HEK293T (cell line): ENCODE measurements around the gene SYMPK.

ENCODE experiments used
- ARNT ChIP-seq: fragments of 450-650 bp; IDR thresholded peaks from 2 replicates; pipeline ENCODE4 v1.6.1; 2017; ENCODE audit warnings: mild to moderate bottlenecking
- BHLHE40 ChIP-seq: fragments of 450-650 bp; IDR thresholded peaks from 2 replicates; pipeline ENCODE4 v1.6.1; 2016; ENCODE audit warnings: mild to moderate bottlenecking, moderate library complexity, borderline replicate concordance
- FOXA1 ChIP-seq: fragments of 450-650 bp; IDR thresholded peaks from 2 replicates; pipeline ENCODE4 v1.6.1; 2016; ENCODE audit warnings: mild to moderate bottlenecking
- FOXK2 ChIP-seq: fragments of 450-650 bp; IDR thresholded peaks from 2 replicates; pipeline ENCODE4 v1.6.1; 2016; ENCODE audit warnings: mild to moderate bottlenecking
- FOXM1 ChIP-seq: fragments of 450-650 bp; IDR thresholded peaks from 2 replicates; pipeline ENCODE4 v1.6.1; 2017; ENCODE audit warnings: mild to moderate bottlenecking, borderline replicate concordance
- HDGF ChIP-seq: fragments of 450-650 bp; IDR thresholded peaks from 2 replicates; pipeline ENCODE4 v1.6.1; 2017; ENCODE audit warnings: antibody characterized with exemption, borderline replicate concordance
- LEF1 ChIP-seq: fragments of 450-650 bp; IDR thresholded peaks from 2 replicates; pipeline ENCODE4 v1.6.1; 2017; ENCODE audit warnings: mild to moderate bottlenecking, borderline replicate concordance
- NFRKB ChIP-seq: fragments of 450-650 bp; IDR thresholded peaks from 2 replicates; pipeline ENCODE4 v1.6.1; 2016; ENCODE audit warnings: mild to moderate bottlenecking, moderate library complexity
- SP1 ChIP-seq: fragments of 450-650 bp; IDR thresholded peaks from 2 replicates; pipeline ENCODE4 v1.6.1; 2017
- SUZ12 ChIP-seq: fragments of 450-650 bp; IDR thresholded peaks from 2 replicates; pipeline ENCODE4 v1.6.1; 2016; ENCODE audit warnings: mild to moderate bottlenecking
- TARDBP ChIP-seq: fragments of 450-650 bp; IDR thresholded peaks from 2 replicates; pipeline ENCODE4 v1.6.1; 2016
- ZNF384 ChIP-seq: fragments of 450-650 bp; IDR thresholded peaks from 2 replicates; pipeline ENCODE4 v1.6.1; 2016

DNA sequence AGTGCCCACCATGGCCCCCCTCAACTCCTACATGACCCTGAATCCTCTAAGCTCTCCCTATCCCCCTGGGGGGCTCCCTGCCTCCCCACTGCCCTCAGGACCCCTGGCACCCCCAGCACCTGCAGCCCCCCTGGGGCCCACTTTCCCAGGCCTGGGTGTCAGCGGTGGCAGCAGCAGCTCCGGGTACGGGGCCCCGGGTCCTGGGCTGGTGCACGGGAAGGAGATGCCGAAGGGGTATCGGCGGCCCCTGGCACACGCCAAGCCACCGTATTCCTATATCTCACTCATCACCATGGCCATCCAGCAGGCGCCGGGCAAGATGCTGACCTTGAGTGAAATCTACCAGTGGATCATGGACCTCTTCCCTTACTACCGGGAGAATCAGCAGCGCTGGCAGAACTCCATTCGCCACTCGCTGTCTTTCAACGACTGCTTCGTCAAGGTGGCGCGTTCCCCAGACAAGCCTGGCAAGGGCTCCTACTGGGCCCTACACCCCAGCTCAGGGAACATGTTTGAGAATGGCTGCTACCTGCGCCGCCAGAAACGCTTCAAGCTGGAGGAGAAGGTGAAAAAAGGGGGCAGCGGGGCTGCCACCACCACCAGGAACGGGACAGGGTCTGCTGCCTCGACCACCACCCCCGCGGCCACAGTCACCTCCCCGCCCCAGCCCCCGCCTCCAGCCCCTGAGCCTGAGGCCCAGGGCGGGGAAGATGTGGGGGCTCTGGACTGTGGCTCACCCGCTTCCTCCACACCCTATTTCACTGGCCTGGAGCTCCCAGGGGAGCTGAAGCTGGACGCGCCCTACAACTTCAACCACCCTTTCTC lies 9.4 kb upstream of the SYMPK start:
- TF ChIP-seq FOXA1 (no peak), FOXK2 (no peak), FOXM1 (no peak), SP1 (no peak), ZNF384 (no peak), HDGF (no peak), BHLHE40 (no peak), NFRKB (no peak), LEF1 (no peak), SUZ12 (no peak), TARDBP (no peak), ARNT (no peak)
